Prostate gland (tissue), 2 donors: ENCODE results near the gene LPAR2. TPM values are rescaled to one million over a fixed set of nuclear protein-coding genes. Genes with fewer than 3 reads are reported as not detected.

ENCODE experiments used
- DNase-seq: peaks from one replicate; pipeline ENCODE4 v3.0.0-alpha.2; 2019; ENCODE audit warnings: low spot score
- H3K27ac ChIP-seq, 2 donors: fragments of 200-600 bp; sonication (generic); 2 replicates each; pipeline ENCODE4 v1.5.1; 2017 to 2019
- H3K27me3 ChIP-seq: fragments of 200-600 bp; sonication (generic); replicated peaks from 2 replicates; pipeline ENCODE4 v1.5.1; 2019; ENCODE audit not compliant: insufficient read depth
- H3K36me3 ChIP-seq, 2 donors: fragments of 200-600 bp; sonication (generic); 1 replicate in 1 of 2; 2 replicates in 1 of 2; pipeline versions ENCODE4 v1.5.1 to v1.8.1; 2017 to 2019
- H3K4me1 ChIP-seq: fragments of 200-600 bp; sonication (generic); replicated peaks from 2 replicates; pipeline ENCODE4 v1.5.1; 2019
- H3K4me3 ChIP-seq, 2 donors: fragments of 200-600 bp; sonication (generic); 2 replicates each; pipeline ENCODE4 v1.5.1; 2017 to 2019
- H3K9me3 ChIP-seq: fragments of 200-600 bp; sonication (generic); 2 replicates; pipeline ENCODE4 v1.5.1; 2017
- POLR2A ChIP-seq: fragments of 450-650 bp; IDR thresholded peaks from one replicate; pipeline ENCODE4 v1.6.1; 2016; ENCODE audit warnings: antibody characterized with exemption, mild to moderate bottlenecking
- POLR2AphosphoS5 ChIP-seq: sonication (generic); formaldehyde crosslinking; IDR thresholded peaks from one replicate; pipeline ENCODE4 v1.6.1; 2017; ENCODE audit warnings: antibody characterized with exemption
- WGBS: methylation state at CpG from one replicate; pipeline ENCODE4 v1.1.5; 2018; 5-methylcytosine and 5-hydroxymethylcytosine counted together
- intact Hi-C: fragments of 100-400 bp; cut with DNase I; formaldehyde crosslinking; loops from one replicate; pipeline ENCODE4 v1.14.2; 2022
- total RNA-seq, 2 donors: library from RNA; depleted of rRNA; stranded (reverse); fragments of >200 nt; gene quantifications; one replicate each; pipeline ENCODE4 v1.1.0, GENCODE V29; 2016
- TF ChIP-seq, protein P1 (sequence below), 4 experiments: fragments of 200-600 bp in 2 of 4; fragments of 450-650 bp in 2 of 4; sonication (generic) in 2 of 4; IDR thresholded peaks; 1 replicate in 3 of 4; 2 replicates in 1 of 4; pipeline ENCODE4 v1.5.1; 2016 to 2019; ENCODE audit warnings: antibody characterized with exemption in 4 of 4, mild to moderate bottlenecking in 2 of 4, moderate library complexity in 2 of 4

The LPAR2 gene
- total RNA-seq, 2 donors from 2014 or later, result 39.7 to 167 TPM

DNA sequence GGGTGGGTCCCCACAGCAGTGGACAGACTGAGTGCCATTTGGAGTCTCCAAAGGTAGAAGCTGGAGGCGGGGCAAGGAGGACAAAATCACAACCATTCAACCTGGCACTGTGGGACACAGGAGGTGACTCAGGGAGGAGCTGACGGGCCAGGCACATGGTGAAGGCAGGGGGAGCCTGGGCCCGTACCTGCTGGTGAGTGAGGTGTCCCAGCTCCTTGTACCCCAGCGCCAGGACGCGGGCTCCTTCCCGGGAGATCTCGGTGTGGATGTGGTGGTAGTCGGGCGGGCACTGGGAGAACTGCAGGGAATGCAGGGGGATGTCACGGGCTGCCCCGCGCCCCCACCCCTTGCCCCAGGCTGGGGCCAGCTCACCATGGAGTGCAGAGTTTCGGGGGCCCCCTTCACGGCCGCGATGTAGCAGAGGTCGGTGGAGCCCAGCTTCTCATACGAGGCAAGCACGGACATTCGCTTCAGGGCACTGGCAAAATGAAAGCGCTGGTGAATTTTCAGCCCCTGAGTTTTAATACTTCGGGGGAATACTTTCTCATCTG, 25.7 kb upstream of the LPAR2 start:
- no peak for TF ChIP-seq POLR2AphosphoS5
- TF ChIP-seq, protein P1, sequence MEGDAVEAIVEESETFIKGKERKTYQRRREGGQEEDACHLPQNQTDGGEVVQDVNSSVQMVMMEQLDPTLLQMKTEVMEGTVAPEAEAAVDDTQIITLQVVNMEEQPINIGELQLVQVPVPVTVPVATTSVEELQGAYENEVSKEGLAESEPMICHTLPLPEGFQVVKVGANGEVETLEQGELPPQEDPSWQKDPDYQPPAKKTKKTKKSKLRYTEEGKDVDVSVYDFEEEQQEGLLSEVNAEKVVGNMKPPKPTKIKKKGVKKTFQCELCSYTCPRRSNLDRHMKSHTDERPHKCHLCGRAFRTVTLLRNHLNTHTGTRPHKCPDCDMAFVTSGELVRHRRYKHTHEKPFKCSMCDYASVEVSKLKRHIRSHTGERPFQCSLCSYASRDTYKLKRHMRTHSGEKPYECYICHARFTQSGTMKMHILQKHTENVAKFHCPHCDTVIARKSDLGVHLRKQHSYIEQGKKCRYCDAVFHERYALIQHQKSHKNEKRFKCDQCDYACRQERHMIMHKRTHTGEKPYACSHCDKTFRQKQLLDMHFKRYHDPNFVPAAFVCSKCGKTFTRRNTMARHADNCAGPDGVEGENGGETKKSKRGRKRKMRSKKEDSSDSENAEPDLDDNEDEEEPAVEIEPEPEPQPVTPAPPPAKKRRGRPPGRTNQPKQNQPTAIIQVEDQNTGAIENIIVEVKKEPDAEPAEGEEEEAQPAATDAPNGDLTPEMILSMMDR (IDR thresholded peaks at IDR 0.05), result no peak
- no peak for TF ChIP-seq POLR2A
- H3K36me3 ChIP-seq, result peaks cover 39 to 55% of the 10 kb centered on the region in 2 donors
- no peaks in the 10 kb centered on the region for H3K9me3 ChIP-seq
- no peak overlapping the region for H3K4me3 ChIP-seq
- intact Hi-C loops, result no loop called here
- no peak overlapping the region for H3K27ac ChIP-seq
- H3K27me3 ChIP-seq, result no peaks in the 10 kb centered on the region
- H3K4me1 ChIP-seq, result no peaks in the 10 kb centered on the region
- WGBS, result 93% methylated on average over 23 of the region's 23 CpGs
- DNase-seq, result no peak

- Histone ChIP-seq H3K27me3 (no peaks in the 10 kb centered on the region), H3K4me3 (no peak overlapping the region), H3K4me1 (no peaks in the 10 kb centered on the region), H3K9me3 (no peaks in the 10 kb centered on the region), H3K27ac (no peak overlapping the region), H3K36me3 (peaks cover 33 to 51% of the 10 kb centered on the region in 2 donors)
- DNase-seq, result no peak
- WGBS, result 89% methylated on average over 24 of the region's 24 CpGs
- no peak for TF ChIP-seq POLR2AphosphoS5
- TF ChIP-seq POLR2A, result no peak
- intact Hi-C loops, result no loop called here
Measured at GRCh38 chr19:19652482-19653295, 24.7 kb upstream of the LPAR2 start.

DNA sequence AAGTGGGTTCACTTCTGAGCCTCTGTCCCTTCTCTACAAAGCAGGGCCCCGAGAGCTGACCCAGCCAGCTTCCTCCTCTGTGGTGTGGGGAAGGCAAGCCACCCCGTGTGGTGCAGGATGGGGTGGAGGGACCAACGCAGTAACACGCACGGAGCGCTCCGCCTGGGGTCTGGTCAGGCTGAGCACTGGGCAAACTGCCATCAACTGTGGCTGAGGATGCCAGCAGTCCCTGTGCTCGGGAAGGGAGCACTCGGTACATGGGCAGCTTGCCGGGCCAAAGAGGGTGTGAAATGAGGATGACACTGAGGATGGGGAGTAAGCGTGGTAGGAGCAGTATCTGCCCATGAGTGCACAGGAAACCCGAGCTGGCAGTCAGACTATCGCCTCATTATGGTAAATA, 23.1 kb upstream of the LPAR2 start:
- no peak for DNase-seq
- H3K9me3 ChIP-seq, result no peaks in the 10 kb centered on the region
- H3K4me3 ChIP-seq, result no peak overlapping the region
- H3K36me3 ChIP-seq, result peaks cover 37 to 50% of the 10 kb centered on the region in 2 donors
- intact Hi-C loops, result no loop called here
- no peak overlapping the region for H3K27ac ChIP-seq
- 48% methylated on average over 13 of the region's 13 CpGs for WGBS
- no peaks in the 10 kb centered on the region for H3K4me1 ChIP-seq
- no peak for TF ChIP-seq POLR2AphosphoS5
- TF ChIP-seq, protein P1 (IDR thresholded peaks at IDR 0.05), result no peak
- TF ChIP-seq POLR2A, result no peak
- no peaks in the 10 kb centered on the region for H3K27me3 ChIP-seq

GRCh38 chr19:19650331-19650730, 22.3 kb upstream of the LPAR2 start:
- 96% methylated on average over 9 of the region's 9 CpGs for WGBS
- no peaks in the 10 kb centered on the region for H3K27me3 ChIP-seq
- DNase-seq, result no peak
- TF ChIP-seq POLR2A (no peak), POLR2AphosphoS5 (no peak)
- TF ChIP-seq, protein P1 (IDR thresholded peaks at IDR 0.05), result no peak
- H3K27ac ChIP-seq, result no peak overlapping the region
- H3K9me3 ChIP-seq, result no peaks in the 10 kb centered on the region
- H3K36me3 ChIP-seq, result peaks cover 30 to 51% of the 10 kb centered on the region in 2 donors
- intact Hi-C loops, result no loop called here
- no peak overlapping the region for H3K4me3 ChIP-seq
- no peaks in the 10 kb centered on the region for H3K4me1 ChIP-seq

DNA sequence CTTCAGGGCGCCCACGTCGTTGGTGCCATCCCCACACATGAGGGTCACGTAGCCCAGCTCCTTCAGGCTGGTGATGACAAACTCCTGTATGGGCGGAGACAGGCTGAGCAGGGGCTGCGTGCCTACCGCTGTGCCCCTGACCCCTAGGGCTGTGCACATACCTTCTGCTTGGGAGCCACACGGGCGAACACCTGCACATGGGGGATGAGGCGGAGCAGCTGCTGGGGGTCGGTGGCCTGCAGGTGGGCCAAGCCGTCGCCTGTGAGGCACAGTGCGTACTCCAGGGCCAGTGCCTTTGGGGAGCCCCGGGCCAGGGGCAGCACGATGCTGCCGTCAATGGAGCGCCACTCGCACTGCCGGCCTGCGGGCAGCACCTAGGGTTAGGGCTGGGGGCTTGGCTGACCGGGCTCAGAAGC, 21.6 kb upstream of the LPAR2 start:
- Histone ChIP-seq H3K4me1 (no peaks in the 10 kb centered on the region), H3K4me3 (no peak overlapping the region), H3K36me3 (peaks cover 24 to 50% of the 10 kb centered on the region in 2 donors), H3K9me3 (no peaks in the 10 kb centered on the region), H3K27ac (no peak overlapping the region), H3K27me3 (no peaks in the 10 kb centered on the region)
- whole genome bisulfite sequencing, result 94% methylated on average over 22 of the region's 22 CpGs
- DNase-seq, result no peak
- TF ChIP-seq, protein P1 (IDR thresholded peaks at IDR 0.05), result no peak
- no peak for TF ChIP-seq POLR2AphosphoS5
- TF ChIP-seq POLR2A, result no peak
- intact Hi-C loops, result no loop called here
